HuH-7.5 (cell line): ENCODE results near the gene PARD3B.

Source experiments
- DNase-seq: peaks from one replicate; pipeline ENCODE4 v3.0.0; 2011; ENCODE audit warnings: low spot score

PARD3B gene

DNA sequence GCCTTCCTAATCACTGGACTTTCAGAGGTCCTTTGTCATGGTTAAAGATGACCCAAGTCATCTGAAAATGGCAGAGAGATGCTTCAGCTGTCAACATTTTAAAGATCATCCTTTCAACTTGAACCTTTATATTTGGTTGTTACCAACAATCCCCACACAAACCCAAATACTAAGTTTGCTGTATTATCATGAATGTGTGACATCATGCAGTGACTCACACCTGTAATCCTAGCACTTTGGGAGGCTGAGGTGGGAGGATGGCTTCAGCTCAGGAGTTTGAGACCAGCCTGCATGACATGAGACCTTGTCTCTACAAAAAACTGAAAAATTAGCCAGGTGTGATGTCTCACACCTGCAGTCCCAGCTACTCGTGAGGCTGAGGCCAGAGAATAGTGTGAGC lies 1081.8 kb downstream of the PARD3B start:
- no peak for DNase-seq

DNA sequence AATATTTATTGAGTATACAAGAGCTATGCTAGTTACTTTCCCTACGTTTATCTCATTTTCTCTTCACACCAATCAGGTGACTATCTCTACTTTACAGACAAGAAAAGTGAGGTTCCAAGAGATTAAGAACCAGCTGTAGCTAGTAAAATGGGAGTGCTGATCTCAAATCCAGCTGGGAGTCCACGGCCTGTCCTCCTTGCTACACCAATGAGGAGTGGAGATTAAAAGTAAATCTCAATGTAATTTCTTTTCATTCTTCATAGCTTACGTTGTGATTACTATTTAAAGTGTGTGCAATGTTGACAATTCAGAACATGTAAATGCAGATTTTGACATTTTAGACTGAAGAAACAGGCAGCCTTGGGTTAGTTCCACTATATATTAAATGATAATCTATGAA lies 1083.1 kb downstream of the PARD3B start:
- DNase-seq: no peak

DNA sequence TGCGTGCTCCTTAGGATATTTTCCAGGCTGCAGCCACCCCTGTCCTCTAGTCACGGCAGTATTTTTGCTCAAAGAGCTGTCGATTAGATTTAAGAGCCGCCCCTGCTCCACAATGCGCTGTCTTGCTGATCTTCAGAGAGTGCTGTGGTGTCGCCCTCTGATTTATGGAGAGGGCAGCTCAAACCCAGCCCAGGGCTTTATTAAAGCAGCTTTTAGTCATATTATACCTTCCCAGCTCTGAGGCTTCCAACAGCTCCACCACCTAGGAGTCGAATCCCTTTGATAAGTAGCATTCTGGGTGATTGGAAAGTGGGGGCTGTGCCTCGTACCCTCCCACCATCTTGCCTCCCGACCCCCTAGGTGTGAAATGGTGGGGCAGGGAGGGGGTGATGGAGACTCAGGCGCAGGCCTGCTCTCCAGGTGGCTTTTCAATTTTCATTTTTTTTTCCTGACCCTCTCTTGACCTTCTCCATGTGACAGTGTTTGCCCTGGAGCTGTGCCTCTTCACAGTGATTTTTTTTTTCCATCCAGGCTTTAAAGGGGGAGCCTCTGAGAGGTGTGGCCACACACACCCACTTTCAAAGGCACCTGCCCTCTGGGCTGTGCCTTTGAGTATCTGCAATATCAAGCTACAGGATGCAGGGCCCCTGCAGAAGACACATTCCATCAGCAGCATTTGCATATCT lies 1084.0 kb downstream of the PARD3B start:
- no peak for DNase-seq

DNA sequence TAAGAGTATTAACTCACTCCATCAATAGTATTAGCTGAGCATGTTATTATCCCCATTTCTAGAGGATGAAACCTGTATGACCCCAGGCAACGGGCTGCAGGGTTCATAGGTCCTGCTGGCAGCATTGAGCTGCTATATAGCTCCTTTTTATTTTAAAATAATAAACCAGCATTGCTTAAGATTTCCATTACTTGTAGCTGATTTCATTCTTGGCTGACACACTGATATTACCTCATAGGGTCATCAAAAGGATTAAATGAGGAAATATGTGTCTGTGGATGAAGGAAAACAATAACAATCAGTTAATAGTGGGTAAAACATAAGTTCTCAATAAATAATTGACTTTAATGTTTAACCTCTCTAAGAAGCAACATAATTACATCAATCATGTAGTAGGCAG lies 1088.7 kb downstream of the PARD3B start:
- DNase-seq: no peak

DNA sequence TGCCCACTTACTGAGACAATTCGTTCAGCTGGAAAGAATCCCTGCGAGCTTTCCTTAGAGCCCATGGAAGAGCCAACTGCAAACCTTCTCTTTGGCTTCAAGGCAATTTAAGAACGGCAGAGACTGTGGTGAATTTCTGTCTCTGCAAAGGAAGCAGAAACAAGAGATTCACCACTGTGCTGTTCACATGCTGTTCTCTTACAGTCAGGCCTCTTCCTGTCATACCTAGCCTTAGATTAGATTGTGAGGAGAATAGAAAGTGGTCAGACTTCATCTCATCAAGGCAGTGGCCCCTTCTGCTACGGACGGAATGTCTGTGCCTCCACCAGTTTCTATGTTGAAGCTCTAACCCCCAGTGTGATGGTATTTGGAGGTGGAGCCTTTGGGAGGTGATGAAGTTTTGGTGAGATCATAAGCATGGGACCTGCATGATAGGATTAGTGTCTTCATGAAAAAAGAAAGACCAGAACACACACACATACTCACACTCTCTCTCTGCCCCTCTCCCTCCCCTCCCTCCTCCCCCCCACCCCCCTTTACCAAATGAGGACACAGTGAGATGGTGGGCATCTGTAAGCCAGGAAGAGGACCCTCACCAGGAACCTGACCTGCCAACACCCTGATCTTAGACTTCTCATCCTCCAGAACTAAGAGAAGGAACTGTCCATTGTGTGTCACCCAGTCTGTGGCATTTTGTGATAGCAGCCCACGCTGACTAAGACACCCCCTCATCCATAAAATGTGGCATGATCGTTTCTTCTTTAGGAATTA lies 1091.5 kb downstream of the PARD3B start:
- DNase-seq: no peak

DNA sequence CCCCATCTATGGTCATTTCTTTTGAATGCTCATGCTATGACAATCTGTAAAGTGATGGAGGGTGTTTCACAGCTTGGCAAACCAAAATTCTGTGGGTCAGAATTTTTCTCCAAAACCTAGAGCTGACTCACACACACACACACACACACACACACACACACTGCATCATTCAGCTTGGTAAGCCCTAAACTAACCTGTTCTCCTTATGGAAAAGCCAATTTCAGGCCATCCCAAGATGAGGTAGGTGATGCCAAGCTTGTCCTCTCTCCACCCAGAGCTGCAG lies 1092.0 kb downstream of the PARD3B start:
- DNase-seq: no peak

DNA sequence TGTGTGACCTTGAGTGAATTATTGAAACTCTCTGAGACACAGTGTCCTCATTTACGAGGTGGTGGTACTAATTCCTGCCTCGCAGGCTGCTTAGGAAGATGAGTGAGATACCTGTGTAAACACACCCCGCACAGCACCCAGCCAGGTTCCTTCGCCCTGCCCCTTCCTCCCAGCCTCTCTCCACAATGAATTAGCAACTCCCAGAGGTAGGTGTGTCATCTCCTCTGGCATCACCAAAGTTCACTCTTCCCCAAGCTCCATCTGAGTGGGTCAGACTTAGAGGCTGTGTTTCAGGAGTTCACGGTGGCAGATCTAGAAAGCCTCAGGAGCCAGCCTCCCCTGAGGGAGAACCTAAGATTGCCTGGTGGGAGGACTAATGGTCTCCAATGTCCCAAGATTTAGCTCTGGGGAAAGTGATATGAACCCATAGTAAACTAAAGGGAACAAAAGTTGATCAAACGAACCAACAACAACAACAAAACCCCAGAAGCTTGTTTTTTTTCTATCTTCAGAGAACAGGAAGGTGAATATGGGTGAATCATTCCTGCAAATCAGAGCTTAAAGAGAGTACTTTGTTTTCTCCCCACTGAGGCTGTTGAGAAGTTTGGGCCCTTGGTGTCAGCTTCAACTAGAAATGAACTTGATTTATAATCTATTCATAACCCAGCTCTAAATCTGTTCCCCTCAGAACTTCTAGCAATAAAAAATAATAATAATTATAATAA lies 1092.7 kb downstream of the PARD3B start:
- DNase-seq: no peak

DNA sequence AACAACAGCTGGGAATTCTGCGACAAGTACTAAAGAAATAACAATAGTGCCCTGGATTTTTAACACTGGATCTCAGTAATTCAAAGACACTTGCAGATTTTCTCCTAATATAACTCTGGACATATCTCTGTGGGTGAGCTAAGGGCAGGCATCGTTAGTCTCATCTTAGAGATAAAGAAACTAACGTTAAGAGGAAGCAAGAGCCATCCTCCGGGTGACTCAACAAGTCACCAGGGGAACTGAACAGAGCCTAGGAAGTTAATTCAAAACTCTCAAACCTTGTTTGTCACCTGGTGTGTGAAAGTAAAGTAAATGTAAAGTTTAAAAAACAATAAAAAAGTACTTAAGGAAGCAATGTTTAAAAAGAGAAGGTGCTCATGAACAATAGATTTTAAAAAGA lies 1095.4 kb downstream of the PARD3B start:
- no peak for DNase-seq

DNA sequence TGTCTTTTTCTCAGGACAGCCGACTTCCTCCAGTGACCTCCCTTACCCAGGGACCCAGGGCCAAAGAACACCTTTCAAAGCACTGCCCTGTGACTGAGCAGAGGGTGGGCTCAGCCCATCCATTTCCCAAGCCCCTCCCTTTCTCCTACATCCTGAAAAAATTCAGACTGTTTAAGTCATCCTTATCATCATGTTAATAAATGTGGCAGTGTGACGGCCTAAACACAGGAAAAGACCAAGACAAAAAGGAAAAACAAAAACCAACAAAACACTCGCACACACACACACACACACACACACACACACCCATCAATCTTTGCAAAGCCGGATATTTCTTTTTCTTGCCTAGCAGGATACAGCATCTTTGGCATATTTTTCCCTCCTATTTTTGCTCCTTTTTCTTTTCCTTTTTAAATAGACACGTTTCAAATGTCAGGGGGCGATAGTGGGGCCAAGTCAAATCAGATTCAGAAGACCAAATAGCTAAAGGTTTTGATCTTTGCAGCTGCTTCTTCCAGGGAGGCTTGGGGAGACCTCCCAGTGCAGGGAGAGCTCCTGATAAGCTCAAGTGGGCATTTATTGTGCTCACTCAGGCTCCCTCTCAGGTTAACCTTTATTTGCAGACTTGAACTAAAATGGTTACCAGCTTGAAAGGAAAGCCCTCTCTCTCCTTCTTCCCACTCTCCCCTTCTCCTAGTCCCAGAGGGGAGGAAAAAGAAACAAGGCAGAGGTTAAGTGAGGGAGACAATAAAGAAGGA lies 1097.5 kb downstream of the PARD3B start:
- no peak for DNase-seq

DNA sequence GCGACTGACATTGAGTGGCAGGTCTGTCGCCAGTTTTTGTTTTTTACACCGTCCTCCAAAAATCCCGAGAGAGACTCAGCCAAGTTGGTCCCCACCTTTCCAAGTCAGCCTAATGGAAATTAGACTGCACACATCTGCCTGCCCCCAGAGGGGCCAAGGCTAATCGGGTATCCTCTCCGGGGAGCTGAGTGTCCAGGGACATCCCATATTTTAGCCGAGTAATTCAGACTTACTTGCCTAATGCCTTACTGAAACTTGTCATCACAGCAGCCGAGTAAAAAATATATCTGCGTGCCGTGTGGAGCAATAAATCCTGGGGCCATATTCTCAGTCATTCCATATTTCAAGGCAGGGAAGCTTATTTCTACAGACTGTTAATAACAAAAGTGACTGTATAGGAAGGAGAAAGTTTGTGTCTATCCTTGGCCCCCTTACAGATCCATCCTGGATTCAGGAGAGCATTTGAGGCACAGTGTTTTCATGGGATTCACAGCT lies 1098.2 kb downstream of the PARD3B start:
- no peak for DNase-seq

DNA sequence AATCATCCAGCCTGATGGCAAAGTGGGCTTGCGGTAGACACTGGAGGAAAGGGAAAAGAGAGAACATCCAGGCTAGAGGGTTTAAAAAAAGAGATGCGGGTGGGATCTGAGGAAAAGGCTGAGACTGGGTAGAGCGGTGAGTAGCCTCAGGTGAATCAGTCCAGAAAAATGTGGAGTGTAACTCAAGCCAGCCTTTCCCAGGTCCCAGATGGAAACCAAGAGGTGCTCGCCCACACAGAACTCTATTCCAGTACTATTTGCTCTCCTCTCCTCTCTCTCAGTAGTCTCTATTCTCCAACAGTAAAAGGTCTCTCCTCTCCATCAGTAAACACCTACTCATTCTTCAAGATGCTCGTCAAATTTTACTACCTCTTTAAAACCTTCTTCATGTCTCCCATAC lies 1098.7 kb downstream of the PARD3B start:
- no peak for DNase-seq

DNA sequence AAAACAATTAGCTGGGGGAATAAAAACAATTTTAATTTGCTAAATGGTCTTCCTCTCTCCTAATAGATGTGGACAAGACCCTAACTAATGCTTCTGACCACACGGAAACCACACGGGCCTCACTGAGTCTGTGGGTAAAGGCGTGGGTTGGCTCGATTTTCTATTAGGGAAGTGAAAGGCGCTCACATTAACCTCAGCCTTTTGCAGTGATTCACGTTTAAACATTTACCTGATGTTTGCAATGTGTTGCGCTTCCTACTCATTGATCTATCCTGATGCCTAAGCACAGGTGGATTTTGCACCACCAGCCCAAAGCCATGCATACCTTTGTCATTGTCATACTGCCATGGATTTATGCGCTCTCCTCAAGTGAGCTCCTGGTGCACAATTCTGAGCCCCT lies 1101.4 kb downstream of the PARD3B start:
- DNase-seq: no peak

DNA sequence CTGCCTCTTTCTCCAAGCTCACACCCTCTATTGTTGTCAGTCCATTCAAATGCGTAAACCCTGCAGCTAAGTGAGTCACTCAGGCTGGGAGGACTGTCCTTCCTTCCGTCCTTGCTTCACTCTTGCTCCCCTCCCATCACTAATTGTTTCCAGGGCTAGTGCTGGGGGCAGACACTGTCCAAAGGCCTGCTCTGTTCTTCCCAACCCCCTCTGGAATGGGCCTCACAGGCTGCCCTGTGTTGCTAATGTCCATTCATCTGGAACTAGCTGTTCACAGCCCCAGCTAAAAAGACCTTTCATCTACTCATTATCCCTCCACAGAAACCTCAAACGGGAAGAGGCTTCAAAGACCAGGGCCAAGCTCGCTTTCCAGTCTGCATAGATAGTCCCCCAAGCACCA lies 1105.2 kb downstream of the PARD3B start:
- DNase-seq: no peak

DNA sequence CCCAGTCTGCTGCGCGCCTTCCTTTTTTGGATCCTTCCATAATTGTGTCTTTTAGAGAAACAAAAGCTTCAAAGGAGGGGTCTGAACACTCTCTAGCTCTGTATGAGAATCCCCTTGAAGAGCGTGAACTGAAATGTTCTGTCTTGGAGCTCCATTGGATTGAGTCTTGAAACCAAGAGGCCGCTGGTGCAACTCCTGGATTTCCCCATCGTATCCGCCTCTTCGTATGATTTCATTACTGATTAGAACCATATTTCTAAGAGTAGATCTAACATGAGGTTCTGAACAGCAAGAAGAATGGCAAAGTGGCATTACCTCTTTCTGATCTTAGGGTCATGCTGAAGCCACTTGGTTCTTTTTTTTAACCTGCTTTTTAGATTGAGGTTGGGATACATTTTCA lies 1105.7 kb downstream of the PARD3B start:
- no peak for DNase-seq

DNA sequence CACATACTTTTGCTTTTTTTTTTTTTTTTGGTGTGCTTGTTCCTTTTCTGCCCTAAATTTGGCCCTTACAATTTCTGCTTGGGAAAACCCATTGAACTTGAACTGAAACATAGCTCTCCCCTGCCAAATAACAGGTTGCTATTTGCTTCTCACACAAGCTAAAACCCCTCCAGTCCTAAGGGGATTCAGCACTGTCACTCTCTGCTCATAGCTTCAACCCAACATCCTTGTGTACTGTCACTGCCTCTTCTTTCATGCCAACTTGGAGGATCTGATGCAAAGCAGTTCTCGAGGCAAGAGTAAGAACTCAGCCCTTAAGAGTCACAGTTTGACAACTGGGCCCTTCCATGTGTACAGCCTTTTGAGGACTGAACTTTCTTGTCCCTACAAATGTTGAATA lies 1106.4 kb downstream of the PARD3B start:
- no peak for DNase-seq

DNA sequence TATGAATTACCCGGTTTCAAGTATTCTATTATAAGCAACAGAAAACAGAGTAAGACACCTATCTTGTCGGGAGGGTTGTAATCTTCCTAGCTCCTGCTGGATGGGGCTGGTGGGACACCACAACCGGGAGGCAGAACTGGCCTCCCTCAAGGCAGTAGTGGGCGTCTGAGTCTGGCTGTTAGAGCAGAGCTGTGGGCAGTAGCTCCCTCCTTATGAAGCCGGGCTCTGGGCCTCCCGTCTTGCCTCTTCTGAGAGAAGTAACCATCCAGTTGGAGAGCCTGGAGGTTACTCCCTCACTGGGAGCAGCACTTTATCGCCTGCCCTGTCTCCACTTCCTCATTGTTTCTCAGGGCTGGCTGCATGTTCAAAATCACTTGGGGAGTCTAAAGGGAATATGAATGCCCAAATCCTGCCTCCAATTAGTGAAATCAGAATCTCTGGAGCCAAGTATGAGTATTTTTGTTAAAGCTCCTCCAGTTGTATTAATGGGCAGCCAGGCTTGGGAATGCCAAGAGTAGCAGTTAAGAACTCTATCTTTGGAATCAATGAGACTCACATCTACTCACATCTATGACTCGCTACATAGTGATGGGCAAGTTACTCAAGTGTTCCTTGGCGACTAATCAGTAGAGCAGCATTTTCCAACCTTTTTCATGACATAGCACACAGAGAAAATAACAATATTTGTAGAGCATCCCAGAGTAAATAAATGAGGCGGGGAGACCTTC lies 1109.8 kb downstream of the PARD3B start:
- no peak for DNase-seq

DNA sequence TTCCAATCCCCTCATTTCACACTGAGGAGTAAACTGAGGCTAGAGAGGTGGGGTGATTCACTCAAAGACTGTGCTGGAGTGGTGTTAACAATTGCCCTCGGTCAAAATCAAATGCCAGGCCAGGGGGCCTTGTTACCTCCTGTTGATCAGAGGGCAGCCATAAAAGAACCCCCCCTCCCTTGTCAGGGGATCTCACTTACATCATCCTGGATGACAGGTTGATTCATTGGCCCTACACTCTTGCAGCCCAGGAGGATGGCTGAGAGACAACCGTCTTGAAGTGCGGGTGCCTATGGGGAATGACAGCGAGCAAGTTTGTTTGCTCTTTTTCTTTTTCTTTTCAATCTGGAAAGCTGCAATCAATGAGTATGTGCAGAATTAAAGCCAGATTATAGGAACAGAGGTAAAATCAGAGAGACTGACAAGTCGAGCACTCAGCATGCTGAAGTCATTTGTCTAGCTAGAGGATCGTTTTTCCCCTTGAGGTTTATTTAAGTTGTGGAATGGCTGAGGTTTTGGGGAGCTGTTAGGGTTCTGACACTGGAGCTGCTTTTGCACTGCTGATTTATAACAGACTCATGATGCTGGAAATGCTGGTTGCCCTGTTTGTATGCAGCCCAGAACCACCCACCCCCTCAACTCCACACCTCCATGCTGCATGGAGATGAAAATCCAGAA lies 1110.6 kb downstream of the PARD3B start:
- no peak for DNase-seq

DNA sequence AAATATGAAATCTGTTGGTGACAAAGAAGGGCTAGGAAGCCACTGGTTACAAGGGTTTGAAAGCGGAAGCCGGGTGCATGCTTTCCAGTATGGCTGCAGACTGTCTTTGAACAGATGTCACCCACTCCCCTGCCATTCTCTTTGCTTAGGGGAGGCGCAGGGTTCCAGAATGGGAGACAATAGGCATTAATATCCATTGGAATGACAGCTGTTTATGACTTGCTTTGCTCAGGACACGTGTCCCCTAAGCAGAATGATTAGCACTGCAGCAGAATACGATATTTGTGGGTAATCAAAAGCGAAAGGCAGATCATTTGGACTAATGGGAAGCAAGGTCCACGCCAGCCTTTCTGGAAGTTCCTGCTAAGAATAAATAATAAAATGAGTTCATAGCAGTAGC lies 1111.2 kb downstream of the PARD3B start:
- DNase-seq: no peak

DNA sequence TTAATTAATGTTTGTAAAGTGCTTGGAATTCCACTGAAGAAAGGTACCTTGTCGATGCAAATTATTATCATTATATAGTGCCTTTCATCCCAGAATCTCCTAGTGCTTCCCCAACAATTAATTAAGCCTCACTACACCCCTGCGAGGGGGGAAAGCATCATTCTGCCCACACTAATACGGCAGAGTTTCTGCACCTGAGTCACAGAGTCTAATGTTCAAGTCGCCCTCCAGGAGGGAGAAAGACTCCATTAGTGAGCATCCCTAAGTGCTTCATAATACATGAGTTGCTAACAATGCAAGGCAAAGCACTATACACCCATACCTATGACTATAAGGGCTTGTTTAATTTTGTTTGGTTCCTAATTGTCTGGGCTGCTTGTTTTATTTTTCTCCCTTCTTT lies 1111.7 kb downstream of the PARD3B start:
- DNase-seq: no peak

DNA sequence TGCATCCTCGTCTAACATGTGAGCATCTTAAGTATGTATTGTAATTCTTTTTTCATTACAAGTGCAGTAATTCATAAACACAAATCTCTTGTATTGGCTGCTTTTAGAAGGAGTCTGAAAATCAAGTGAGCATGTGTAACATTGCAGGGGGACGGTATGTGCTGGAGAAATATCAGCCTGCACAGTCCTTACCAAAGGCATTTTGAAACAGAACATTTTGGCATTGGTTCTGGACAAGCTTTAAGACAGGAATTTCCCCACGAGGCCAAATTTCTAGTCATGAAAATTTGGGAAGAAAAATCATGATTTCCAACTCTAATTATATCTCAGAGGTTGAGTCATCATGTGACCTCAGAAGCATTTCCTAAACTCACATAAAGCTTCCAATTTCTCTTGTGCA lies 1112.3 kb downstream of the PARD3B start:
- DNase-seq: no peak

DNA sequence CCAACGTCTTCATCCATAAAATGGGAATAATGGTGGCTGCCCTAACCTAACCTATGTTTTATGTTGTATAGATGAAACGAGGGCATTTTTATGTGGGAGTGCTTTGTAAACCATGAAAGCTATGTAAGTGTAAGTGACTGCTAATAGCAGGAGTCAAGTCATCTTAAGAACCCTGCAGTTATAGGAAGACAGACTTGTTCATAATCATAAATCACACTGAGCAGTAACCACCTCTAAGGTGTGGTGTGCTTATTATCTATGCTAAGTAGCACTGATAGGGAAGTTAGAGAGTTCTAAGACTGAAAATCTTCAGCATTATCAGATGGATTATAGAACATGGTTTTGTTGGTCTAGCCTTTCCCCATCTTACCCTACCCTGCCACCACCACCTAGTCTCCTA lies 1112.8 kb downstream of the PARD3B start:
- DNase-seq: no peak
